Measurements from ENCODE around the gene CAMSAP1.

The CAMSAP1 gene

DNA sequence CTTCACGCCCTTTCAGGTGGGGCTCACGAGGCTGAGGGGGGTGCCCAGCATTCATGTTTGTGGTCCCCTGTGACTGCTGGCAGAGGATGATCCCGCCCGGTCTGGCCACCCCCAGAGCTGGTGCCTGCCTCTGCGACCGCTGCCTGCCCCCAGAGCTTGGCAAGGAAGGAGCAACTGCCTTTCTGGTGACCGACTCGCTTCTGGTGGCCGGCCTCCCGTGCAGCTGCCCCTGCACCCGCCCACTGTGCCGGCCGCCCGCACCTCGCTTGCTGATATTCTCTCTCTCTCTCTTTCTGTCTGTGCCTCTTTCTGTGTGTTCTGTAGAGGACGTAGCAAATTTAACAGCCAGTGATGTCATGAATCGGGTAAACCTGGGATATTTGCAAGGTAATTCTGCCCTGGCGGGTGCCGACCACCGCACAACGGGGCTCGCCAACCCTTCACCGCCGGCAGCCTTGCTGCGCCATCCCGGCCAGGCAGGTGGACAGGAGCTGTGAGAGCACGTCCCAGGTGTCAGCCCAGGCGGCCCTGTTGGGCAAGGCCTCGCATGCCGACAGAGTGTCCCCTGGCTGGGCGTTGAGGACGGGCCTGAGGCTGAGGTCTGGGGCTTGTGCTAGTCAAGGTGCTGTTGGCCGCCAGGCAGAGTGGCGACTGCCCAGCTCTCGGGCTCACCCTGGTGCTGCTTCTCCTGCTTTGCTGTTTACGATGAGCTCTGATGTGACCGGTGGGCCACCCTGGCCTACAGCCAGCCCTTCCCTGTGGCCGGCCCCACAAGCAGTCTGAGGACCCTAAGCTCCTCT, 119.4 kb downstream of the CAMSAP1 start:
- no peak for DNase-seq

DNA sequence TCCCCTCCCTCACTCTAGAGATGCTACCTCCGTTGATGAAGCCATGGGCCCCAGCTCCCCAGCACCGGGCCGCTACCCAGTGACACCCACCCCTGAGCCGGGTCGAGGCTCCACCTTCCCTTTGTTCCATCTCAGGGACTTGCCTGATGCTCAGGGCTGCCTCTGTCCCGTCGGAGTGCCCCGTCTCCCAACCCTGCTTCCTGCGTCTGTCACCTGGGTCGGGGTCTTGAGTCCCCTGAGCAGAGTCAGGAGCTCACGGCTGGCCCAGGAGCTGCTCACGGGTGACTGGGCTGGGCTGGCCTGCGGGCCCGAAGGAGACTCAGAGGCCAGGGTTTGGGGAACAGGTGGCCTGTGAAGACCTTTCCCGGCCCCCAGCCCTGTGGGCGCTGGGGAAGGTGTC, 120.0 kb downstream of the CAMSAP1 start:
- DNase-seq, result no peak

DNA sequence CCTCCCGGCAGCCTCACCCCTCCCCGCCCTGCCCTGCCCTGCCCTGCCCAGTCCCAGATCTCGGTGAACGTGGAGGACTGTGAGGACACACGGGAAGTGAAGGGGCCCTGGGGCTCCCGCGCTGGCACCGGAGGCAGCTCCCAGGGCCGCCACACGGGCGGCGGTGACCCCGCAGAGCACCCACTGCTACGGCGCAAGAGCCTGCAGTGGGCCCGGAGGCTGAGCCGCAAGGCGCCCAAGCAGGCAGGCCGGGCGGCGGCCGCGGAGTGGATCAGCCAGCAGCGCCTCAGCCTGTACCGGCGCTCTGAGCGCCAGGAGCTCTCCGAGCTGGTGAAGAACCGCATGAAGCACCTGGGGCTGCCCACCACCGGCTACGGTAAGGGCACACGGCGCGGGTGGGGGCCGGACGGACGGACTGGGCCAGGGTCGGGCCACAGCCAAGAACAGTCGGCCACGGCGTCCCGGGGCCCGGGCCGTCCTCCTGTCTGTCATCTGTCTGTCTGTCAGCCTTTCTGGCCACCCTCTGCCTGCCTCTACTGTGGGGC, 121.1 kb downstream of the CAMSAP1 start:
- no peak for DNase-seq

DNA sequence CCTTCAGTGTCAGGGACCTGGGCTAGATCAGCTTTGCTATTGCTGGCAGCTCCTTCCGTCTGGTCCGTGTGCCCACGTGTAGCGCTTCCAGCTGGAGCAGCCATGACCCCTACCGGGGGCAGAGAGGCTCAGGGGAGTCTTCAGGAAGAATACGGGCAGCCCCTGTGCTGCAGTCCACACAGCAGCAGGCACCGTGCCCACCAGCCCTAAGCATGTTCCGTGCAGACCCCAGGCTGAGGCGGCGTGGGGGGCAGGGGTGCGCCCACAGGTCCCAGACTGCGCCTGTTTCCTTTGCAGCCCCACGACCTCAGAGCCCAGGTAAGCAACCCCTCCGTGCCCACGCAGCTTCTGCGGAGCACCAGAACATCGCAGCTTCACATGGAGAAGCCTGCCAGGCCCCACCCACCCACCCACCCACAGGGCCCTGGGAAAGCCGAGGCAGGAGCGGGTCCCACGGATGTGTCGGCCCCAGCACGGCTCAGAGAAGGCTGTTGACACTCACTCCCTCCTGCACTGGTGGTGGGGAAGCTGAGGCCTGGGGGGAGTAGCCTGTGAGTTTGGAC, 122.3 kb downstream of the CAMSAP1 start:
- no peak for DNase-seq

DNA sequence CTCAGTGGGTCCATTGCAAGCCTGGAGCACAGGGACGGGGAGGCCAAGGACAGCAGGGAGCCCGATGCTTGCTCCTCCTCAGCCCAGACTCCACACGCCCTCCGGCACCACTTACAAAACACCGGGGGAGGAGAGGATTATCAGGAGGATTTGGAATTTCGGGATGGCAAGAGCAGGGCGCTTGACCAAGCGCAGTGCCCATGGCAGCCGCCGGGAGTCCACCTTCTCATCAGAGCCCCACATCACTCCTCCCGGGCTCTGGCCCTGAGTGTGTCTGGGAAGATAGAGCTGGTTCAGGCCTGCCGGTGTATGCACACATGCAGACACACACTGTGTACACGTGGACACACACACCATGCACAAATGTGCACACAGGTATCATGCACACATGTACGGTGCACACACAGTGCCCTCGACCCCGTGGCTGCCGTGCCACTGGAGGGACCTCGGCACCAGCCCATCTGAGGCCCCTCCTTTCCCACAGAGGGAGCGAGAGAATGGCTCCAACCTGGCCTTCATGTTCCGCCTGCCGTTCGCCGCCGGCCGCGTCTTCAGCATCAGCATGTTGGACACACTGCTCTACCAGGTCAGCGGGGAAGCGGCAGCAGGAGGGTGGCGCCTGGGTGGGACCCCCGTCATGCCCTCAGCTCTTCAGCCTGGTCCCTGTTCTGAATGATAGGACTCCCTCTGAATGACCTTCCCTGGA, 123.7 kb downstream of the CAMSAP1 start:
- no peak for DNase-seq

DNA sequence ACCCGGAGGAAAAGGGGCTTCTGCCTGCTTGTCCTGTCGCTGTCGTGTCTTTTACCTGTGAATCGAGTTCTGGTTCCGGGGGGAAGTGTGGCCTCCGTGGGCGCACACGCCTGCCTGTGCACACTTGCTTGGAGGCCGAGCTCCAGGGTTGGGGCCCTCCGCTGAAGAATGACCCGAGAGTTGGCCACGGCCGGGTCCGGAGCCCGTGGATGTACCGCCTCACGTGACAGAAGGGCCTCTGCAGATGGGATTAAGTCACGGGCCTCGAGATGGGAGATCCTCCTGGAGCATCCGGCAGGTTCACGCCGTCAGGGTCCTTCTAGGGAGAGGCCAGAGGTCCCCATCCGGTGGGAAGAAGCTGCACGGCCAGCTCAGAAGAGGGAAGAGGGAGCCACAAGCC, 124.4 kb downstream of the CAMSAP1 start:
- DNase-seq, result no peak

DNA sequence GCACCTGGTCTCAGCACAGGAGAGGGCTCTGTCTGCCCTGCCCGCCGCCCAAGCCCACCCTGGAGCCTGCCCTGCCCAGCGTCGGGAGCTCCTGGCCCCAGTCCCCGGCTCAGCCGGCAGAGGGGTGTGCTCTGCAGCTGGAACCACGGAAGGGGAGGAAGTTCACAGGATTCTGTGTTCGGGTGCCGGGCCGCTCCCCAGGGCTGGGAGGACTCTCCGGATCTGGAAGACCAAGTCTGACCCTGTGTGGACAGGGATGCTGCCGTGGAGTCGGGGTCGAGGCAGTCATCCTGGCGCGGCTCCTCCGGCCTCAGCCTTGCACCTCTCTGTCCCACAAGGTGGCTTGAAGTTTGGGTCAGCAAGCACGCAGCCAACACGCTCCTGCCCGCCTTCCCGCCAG, 126.7 kb downstream of the CAMSAP1 start:
- no peak for DNase-seq

DNA sequence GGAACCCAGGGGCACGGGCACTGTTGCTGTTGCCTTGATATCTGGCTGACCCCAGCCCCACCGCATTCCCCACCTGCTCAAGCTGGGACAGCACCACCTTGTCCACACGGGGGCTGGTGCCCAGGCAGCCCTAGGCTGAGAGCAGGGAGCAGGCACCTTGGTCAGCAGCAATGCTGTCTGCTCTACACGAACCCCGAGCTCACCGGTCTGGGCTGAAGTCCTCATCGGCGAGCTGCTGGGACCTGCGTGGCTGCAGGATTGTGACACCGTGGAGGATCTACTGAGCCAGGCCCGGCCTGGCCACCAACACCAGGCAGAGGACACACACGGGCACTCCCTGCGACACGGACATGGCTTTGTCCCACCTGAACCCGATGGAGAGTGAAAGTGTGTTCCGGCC, 127.3 kb downstream of the CAMSAP1 start:
- no peak for DNase-seq

DNA sequence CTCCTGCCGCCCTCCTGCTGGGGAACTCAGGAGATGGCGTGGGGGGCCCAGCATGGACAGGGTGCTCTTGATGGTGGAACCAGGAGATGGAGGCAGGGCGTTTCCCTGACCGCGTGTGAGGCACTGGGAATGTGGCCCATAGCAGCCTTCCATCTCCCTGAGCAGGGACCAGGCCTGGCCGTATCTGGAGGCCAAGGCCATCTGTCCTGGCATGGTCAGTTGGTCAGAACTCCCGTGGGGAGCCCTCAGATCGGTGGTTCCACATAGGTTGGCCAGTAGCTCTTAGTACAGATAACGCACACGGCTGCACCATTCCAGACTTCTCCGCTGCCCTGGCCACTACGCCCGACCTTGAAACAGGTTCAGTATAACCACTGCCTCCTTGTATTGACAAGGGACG, 127.8 kb downstream of the CAMSAP1 start:
- no peak for DNase-seq

DNA sequence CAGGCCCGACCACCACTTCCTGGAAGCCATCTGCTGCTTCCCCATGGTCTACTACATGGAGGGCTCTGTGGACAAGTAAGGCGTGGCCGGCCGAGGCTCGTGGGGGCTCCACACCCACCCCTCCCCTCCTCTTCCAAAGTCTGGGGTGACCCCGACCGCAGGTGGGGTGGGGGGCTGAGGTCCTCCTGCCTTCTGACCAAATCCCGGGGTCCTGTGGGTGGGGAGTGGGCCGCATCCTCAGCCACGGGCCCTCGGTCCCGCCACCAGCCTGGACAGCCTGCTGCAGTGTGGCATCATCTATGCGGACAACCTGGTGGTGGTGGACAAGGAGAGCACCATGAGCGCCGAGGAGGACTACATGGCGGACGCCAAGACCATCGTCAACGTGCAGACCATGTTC, 128.9 kb downstream of the CAMSAP1 start:
- no peak for DNase-seq

DNA sequence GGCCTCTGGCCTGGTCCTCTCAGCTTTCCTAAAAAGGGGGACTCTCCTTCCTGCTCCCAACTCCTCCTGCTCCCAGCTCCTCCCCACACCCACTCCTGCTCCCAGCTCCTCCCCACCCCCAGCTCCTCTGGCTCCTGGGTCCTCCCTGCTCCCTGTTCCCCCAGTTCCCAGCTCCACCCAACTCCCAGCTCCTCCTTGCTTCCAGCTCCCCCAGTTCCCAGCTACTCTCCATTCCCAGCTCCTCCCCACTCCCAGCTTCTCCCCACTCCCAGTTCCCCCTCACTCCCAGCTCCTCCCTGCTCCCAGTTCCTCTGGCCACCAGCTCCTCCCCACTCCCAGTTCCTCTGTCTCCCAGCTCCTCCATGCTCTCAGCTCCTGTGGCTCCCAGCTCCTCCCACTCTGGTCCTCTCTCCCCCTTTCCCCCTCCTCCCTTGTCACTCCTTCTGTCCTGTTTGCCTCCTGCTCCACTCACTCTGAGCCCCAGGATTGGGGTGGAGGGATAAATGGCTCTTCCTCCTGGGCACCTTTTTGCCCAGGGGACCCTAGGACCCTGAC, 129.6 kb downstream of the CAMSAP1 start:
- no peak for DNase-seq

DNA sequence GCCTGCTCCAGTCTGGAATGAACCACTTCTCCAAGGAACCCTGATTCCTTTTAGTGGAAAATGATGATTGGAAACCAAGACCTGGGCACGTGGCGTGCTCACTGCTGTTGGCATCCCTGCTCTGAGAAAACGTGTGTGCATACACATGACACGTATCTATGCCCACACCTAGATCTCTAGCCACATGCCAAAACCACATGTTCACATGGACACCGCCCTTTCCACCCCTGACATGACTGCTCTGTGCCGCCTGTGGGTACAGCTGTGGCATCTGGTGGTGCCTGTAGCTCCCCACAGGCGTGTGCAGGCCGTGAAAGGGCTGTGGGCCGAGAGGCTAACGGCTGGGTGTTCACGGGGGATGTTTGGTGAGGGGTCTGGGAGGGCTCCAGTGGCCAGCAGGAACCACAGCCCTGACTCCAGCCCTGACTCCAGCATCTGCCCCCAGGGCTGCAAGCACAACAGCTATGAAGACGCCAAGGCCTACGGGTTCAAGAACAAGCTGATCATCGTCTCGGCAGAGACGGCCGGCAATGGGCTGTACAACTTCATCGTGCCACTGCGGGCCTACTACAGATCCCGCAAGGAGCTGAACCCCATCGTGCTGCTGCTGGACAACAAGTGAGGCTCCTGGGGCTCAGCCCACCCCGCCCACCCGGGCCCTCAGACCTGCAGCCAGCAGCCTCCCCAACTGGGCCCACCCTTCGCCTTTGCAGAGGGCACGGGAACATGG, 130.3 kb downstream of the CAMSAP1 start:
- no peak for DNase-seq

DNA sequence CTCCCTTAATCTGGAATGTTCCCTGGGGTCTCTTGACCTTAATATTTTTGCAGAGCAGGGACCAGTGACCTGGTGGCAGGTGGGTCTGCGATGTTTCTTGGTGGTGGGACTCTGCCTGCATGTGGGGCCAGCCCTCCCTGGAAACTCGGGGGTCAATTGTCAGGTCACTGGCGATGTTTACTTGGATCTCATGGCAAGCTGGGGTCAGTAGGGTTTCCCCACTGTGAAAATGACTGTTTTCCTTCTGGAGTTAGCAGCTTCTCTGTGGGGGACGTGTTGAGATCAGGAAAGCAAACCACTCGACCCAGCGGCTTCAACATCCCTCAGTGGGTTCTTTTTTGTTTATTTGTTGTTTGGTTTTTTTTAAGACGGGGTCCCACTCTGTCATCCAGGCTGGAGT, 131.4 kb downstream of the CAMSAP1 start:
- no peak for DNase-seq

DNA sequence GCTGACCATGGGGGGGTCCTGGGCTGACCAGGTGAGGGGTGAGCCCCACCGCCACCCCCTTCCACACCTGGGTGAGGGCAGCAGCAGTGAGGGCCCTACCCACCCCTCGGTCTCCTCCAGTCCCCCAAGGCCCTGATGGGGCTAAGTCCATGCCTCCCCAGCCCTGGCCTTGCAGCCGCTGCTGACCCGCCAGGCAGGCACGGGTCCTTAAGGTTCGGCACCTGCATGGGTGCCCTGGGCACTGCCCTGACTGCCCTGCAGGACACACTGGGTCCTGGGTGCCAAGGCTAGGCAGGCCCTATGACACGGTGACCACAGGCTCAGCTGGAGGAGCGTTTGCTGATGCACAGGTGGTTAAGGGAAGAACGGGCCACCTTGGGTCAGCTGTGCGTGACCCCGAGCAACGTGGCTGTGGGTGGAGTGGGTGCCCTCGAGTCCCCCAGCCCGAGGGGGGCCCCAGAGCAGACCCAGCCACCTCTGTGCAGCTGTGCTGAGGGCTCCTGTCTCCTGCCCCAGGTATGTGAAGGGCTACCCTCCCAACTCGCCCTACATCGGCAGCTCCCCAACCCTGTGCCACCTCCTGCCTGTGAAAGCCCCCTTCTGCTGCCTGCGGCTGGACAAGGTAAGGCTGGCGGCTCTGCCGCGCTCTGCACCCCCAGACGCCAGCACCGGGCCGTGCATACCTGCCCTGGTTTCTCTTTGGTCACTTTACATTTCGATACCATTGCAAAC, 132.4 kb downstream of the CAMSAP1 start:
- no peak for DNase-seq

DNA sequence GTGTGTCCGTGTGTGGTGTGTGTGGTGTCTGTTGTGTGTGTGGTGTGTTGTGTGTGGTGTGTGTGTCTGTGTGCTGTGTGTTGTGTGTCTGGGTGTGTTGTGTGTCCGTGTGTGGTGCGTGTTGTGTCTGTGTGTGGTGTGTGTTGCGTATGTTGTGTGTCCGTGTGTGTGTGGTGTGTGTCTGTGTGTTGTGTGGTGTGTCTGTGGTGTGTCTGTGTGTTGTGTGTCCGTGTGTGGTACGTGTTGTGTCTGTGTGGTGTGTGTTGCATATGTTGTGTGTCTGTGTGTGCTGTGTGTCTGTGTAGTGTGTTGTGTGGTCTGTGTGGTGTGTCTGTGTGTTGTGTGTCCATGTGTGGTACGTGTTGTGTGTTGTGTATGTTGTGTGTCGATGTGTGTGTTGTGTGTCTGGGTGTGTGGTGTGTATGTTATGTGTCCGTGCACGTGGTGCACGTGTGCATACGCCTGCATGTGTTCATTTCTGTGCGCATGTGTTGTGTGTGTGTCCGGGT, 133.1 kb downstream of the CAMSAP1 start:
- DNase-seq, result no peak

DNA sequence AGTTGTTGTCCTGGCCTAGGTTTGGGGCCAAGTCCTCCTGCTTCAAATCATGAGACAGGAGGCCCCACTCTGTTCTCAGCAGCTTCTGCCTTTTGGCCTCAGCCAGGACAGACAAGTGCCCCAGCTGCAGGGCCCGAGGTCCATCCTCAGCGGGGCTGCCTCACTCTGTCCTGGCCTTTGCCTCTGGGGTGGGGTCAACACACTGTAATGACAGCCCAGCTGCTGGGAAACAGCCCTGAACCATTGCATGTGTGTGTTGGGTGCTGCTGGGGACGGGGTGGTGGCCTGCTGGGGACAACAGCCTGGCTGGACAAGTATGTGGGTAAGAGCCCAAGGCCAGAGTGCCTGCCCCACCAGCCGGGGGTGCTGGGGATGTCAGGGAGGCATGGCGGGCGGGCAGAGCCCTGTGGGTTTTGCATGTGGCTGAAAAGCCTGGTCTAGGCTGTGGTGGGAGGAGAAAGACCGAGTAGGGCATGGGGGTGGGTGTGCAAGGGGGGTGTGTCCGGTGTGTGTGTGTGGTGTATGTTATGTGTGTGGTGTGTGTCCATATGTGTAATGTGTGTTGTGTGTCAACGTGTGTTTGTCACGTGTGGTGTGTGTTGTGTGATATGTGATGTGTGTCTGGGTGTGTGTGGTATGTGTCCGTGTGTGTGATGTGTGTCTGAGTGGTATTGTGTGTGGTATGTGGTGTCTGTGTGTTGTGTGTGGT, 133.7 kb downstream of the CAMSAP1 start:
- no peak for DNase-seq

DNA sequence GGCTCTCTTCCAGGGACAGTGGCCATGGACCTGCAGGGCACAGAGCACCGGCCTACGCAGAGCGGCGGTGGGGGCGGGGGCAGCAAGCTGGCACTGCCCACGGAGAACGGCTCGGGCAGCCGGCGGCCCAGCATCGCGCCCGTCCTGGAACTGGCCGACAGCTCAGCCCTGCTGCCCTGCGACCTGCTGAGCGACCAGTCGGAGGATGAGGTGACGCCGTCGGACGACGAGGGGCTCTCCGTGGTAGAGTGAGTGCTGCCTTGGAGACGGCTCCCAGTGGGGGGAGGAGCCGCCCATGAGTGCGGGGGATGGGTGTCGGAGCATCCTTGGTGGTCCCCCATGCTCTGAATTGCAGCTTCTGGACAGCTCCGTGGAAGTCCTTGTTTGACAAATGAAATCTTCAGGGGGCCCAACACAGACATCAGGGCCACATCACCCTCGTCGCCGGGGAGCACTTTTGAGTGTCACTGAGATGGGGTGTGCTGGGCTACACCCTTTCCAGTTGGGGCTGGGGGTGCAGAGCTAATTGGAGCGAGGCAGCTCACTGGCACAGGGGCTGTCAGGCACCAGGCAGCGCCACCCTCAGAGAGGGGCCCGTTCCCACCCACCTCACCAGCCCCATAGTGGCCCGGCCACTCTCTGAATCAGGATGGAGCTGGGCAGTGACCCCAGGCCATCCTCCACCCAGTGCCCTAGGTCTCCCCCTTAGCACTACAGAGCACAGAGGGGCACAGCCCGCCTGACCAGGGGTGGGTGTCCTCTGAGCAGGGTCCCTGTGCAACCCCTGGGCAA, 134.4 kb downstream of the CAMSAP1 start:
- no peak for DNase-seq

DNA sequence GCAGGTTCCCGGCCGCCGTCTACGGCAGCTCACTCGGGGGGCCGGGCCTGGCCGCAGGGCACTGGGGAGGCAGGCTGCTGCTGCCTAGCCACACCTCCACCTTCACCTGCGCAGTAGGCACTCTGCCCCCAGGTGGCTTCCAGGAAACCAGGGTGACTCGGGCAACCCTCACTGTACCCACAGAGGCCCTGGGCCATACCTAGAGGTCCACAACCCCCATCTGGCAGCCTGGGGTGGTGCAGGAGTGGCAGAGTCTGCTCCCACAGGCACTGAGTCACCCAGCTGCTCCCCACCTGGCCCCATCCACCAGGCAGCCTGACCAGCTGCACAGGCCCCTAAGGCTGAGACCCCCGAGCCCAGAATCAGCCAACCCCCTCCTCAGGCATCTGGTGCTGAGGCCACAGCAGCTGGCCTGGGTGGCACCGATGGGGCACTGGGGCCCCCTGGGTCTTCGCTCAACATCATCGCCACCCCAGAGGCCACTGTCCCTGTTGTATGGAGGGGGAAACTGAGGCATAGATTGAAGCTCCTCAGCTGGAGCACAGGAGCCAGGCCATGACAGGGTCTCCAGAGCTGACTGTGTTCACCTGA, 135.2 kb downstream of the CAMSAP1 start:
- DNase-seq, result no peak

DNA sequence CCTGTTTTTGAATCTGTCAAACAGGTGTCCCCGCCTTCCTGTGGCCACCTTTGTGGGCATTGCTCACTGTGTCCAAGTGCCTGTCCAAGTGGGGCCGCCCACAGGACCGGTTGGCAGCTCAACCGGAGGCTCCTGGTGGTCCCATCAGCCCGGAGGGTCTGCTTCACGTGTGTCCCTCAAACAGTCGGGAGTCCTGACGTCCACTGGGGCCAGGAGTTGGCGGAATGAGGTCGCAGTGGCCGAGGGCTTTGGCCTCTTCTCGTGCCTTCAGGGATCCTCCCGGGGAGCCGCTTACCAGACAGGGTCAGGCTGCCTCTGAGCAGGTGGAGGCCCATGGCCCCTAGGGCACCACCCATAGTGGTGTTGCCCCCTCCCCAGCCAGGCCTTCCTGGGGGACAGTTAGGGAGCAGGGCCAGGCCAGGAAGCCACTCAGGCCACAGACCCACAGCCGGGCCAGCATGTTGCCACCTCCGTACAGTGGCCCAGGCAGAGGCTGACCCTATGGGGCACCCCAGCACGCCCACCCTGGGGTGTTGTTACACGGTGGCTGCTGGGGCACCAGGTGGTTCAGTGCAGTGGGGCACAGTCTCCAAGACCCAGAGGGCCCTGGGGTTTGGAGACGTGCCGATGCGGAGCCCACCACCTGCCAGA, 135.8 kb downstream of the CAMSAP1 start:
- no peak for DNase-seq

DNA sequence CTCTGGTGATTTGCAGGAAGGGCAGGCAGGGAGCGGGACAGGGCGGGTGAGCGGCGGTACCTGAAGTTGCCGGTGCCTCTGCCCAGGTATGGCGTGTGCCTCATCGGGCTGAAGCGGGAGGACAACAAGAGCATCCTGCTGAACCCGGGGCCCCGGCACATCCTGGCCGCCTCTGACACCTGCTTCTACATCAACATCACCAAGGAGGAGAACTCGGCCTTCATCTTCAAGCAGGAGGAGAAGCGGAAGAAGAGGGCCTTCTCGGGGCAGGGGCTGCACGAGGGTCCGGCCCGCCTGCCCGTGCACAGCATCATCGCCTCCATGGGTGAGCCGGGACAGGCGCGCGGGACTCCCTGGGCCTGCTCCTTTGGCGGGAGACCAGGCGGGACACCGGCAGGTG, 136.6 kb downstream of the CAMSAP1 start:
- DNase-seq, result no peak

Data from GOT3 (cell line).